RWPE2 (cell line): ENCODE measurements around the gene TMEM130.

Source experiments
- ATAC-seq: fragments of 200-7000 bp; cut with Tn5 transposase; 3 replicates; pipeline ENCODE4 v1.9.1; 2021; ENCODE audit warnings: low read depth
- DNase-seq: peaks from one replicate; pipeline ENCODE4 v3.0.0-alpha.2; 2020; ENCODE audit warnings: low spot score
- H3K27ac ChIP-seq: fragments of 450-650 bp; 2 replicates; pipeline ENCODE4 v1.5.1; 2017; ENCODE audit warnings: mild to moderate bottlenecking; ENCODE audit not compliant: poor library complexity, severe bottlenecking
- H3K27me3 ChIP-seq: fragments of 250-450 bp; sonication (Bioruptor Pico); 2 replicates; pipeline ENCODE4 v1.5.1; 2021; ENCODE audit warnings: mild to moderate bottlenecking, moderate library complexity; ENCODE audit not compliant: insufficient read depth, poor library complexity, severe bottlenecking
- H3K36me3 ChIP-seq: fragments of 250-450 bp; sonication (Bioruptor Pico); 2 replicates; pipeline ENCODE4 v1.5.1; 2020; ENCODE audit warnings: low read depth, mild to moderate bottlenecking, moderate library complexity
- H3K4me1 ChIP-seq: fragments of 250-450 bp; sonication (Bioruptor Pico); 2 replicates; pipeline ENCODE4 v1.5.1; 2021; ENCODE audit warnings: mild to moderate bottlenecking, moderate library complexity; ENCODE audit not compliant: insufficient read depth, poor library complexity, severe bottlenecking
- H3K4me3 ChIP-seq: fragments of 250-450 bp; sonication (Bioruptor Pico); 2 replicates; pipeline ENCODE4 v1.5.1; 2021; ENCODE audit warnings: mild to moderate bottlenecking, moderate library complexity; ENCODE audit not compliant: severe bottlenecking
- H3K9me3 ChIP-seq: fragments of 250-450 bp; sonication (Bioruptor Pico); 2 replicates; pipeline ENCODE4 v1.5.1; 2021; ENCODE audit warnings: mild to moderate bottlenecking, moderate library complexity; ENCODE audit not compliant: severe bottlenecking
- TF ChIP-seq, protein P1 (sequence below): fragments of 450-650 bp; IDR thresholded peaks from one replicate; pipeline ENCODE4 v1.5.1; 2017; ENCODE audit warnings: mild to moderate bottlenecking, moderate library complexity; ENCODE audit not compliant: poor library complexity, severe bottlenecking

Gene TMEM130

DNA sequence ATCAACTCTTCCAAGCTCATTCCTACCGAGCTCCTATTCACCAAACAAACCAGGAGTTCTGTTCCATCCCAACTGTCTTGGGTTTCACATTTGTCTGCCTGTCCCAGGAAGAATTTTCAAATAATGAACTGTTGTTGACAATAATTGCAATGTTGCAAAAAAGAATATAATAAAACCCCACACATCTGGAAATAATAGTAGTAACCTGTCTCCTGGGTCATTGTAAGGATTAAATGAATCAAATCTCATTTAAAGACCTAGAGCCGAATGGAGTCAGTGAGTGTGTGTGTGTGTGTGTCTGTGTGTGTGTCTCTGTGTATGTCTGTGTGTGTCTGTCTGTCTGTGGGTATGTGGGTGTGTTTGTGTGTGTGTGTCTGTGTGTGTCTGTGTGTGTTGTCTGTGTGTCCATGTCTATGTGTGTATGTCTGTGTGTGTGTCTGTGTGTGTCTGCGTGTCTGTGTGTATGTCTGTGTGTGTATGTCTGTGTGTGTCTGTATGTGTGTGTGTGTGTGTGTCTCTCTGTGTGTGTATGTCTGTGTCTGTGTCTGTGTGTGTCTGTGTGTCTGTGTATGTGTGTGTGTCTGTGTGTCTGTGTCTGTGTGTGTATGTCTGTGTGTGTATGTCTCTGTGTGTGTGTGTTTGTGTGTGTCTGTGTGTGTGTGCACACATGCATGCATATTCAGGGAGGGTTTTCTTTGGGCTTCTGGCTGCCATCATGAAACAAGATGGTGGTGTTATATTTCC lies 52.7 kb downstream of the TMEM130 start:
- Histone ChIP-seq H3K4me3 (no peak overlapping the region), H3K27me3 (no peaks in the 10 kb centered on the region), H3K36me3 (no peaks in the 10 kb centered on the region), H3K4me1 (no peaks in the 10 kb centered on the region), H3K9me3 (no peaks in the 10 kb centered on the region), H3K27ac (no peak overlapping the region)
- TF ChIP-seq, protein P1, sequence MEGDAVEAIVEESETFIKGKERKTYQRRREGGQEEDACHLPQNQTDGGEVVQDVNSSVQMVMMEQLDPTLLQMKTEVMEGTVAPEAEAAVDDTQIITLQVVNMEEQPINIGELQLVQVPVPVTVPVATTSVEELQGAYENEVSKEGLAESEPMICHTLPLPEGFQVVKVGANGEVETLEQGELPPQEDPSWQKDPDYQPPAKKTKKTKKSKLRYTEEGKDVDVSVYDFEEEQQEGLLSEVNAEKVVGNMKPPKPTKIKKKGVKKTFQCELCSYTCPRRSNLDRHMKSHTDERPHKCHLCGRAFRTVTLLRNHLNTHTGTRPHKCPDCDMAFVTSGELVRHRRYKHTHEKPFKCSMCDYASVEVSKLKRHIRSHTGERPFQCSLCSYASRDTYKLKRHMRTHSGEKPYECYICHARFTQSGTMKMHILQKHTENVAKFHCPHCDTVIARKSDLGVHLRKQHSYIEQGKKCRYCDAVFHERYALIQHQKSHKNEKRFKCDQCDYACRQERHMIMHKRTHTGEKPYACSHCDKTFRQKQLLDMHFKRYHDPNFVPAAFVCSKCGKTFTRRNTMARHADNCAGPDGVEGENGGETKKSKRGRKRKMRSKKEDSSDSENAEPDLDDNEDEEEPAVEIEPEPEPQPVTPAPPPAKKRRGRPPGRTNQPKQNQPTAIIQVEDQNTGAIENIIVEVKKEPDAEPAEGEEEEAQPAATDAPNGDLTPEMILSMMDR: no peak
- no peak for ATAC-seq
- DNase-seq: no peak

DNA sequence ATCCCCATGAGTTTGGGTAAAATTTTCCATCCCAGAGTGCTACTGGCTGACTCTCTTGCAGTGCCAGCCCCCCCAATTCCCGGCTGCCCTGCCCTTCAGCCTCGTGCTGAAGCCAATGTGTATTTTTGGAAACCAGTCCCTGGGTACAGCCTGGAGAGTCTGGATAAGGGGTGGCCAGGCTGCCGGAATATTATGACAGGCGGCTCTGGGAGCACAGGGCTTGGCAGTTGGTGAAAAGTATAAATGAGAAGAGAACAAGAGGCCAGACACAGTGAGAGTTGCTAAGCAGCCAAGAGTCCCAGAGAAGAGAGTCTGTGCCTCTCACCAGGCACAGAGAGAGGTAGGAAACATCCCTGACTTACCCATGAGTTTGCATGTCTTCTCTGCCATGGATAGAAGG lies 53.6 kb downstream of the TMEM130 start:
- H3K27me3 ChIP-seq: no peaks in the 10 kb centered on the region
- H3K4me3 ChIP-seq: no peak overlapping the region
- H3K9me3 ChIP-seq: no peaks in the 10 kb centered on the region
- TF ChIP-seq, protein P1: no peak
- H3K4me1 ChIP-seq: no peaks in the 10 kb centered on the region
- no peak for ATAC-seq
- H3K36me3 ChIP-seq: no peaks in the 10 kb centered on the region
- no peak overlapping the region for H3K27ac ChIP-seq
- DNase-seq: no peak

DNA sequence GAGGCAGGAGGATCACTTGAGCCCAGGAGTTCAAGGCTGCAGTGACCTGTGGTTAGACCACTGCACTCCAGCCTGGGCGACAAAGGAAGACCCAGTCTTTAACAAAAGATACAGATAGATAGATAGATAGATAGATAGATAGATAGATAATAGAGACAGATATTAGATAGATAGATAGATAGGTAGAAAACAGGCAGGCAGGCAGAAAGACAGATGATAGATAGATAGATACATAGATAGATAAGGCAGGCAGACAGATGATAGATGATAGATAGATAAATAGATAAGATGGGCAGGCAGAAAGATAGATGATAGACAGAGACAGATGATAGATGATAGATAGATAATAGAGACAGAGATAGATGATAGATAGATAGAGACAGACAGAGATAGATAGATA lies 54.5 kb downstream of the TMEM130 start:
- TF ChIP-seq, protein P1: no peak
- H3K4me1 ChIP-seq: no peaks in the 10 kb centered on the region
- no peak for DNase-seq
- H3K27ac ChIP-seq: no peak overlapping the region
- ATAC-seq: no peak
- no peaks in the 10 kb centered on the region for H3K9me3 ChIP-seq
- H3K4me3 ChIP-seq: no peak overlapping the region
- H3K27me3 ChIP-seq: no peaks in the 10 kb centered on the region
- no peaks in the 10 kb centered on the region for H3K36me3 ChIP-seq

DNA sequence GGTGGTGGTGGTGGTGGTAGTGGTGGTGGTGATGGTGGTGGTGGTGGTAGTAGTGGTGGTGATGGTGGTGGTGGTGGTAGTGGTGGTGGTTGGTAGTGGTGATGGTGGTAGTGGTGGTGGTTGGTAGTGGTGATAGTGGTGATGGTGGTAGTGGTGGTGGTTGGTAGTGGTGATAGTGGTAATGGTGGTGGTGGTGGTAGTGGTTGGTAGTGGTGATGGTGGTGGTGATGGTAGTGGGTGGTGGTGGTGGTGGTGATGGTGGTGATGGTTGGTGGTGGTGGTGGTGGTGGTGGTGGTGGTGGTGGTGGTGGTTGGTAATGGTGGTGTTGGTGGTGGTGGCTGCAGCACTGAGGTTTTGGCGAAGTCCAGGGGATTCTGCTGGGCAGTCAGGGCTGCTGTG lies 58.5 kb downstream of the TMEM130 start:
- H3K9me3 ChIP-seq: no peaks in the 10 kb centered on the region
- no peak overlapping the region for H3K27ac ChIP-seq
- H3K4me3 ChIP-seq: no peak overlapping the region
- no peaks in the 10 kb centered on the region for H3K27me3 ChIP-seq
- no peaks in the 10 kb centered on the region for H3K36me3 ChIP-seq
- no peak for ATAC-seq
- TF ChIP-seq, protein P1: no peak
- H3K4me1 ChIP-seq: no peaks in the 10 kb centered on the region
- no peak for DNase-seq

DNA sequence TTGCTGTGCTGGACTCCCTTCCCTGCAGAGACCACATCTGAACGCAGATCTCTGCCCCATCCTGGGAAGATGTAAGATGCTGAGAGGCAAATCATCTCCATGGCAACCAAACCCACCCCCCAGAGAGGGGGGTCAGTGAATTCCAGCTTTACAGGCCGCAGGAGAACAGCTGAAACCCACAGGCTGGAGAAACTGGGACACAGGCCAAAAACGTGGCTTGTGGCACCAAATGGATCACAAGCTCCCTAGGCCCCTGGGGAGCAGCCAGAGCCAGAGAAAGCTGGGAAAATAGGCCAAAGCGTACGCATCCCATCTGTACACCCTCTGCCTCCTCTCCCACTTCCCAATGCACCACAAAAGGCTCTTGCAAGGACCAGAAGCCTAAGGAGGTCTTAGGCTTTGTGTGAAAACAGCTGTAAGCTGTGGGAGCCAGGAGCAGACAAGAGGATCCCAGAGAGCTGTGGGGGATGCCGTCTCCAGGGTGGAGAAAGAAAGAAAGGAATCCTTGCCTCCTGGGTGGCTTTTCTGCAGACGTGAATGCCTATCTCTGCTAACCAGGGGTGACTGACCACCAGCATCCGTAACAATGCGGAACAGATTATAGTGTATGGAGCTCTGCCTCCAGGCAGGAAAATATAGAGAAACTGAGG lies 59.5 kb downstream of the TMEM130 start:
- Histone ChIP-seq H3K27me3 (no peaks in the 10 kb centered on the region), H3K36me3 (no peaks in the 10 kb centered on the region), H3K4me3 (no peak overlapping the region), H3K9me3 (no peaks in the 10 kb centered on the region), H3K27ac (no peak overlapping the region), H3K4me1 (no peaks in the 10 kb centered on the region)
- ATAC-seq (no peak), DNase-seq (no peak)
- TF ChIP-seq, protein P1: no peak
